ENCODE results near the gene CHIC2. TPM values are rescaled to one million over a fixed set of nuclear protein-coding genes. Genes with fewer than 3 reads are reported as not detected.
A peak's percentile ranks its signal among the peaks of the same experiment; 100 is the strongest.
"Not testable (repeated sequence)": the region's sequence is repeated elsewhere in the genome, so short reads cannot be mapped to it uniquely, and the experiment has no call there.

Gene CHIC2
- total RNA-seq (2022) (12.0 and 16.5 TPM in 2 replicates), Bru-seq, nascent RNA (percentile 81 among the genes with signal in this experiment), BruChase-seq, experiment 1, labeled RNA remaining after a 6-hour chase (percentile 62 among the genes with signal in this experiment), BruChase-seq, experiment 2, labeled RNA remaining after a 2-hour chase (percentile 65 among the genes with signal in this experiment)
- long read RNA-seq, transcript CHIC2-201 (6 exons, 1,194 nt): major isoform, 27 of 31 reads
- long read RNA-seq, partial matches to known transcripts: 1 of 31 reads
- long read RNA-seq, other reads (novel, unspliced or antisense): 2 of 31 reads

GRCh38 chr4:54064317-54065111 is at the start of gene CHIC2:
Gene CHIC2 (minus strand): TSS chr4:54064605. CDS start chr4:54064300, 305 bp downstream.
- peaks cover 31% of the 10 kb centered on the region for H3K4me1 Mint-ChIP-seq (ENCODE audit: low read depth, unreplicated experiment)
- CTCF ChIA-PET: no interaction called here
- intact Hi-C loops (cut with micrococcal nuclease; ENCODE audit: unreplicated experiment): loop anchor here (5.0 kb wide), 1 partner anchor 132 kb away; no protein-coding TSS in a partner anchor

GRCh38 chr4:54113206-54113605 is 48.8 kb upstream of the CHIC2 start:
- H3K4me1 Mint-ChIP-seq (ENCODE audit: low read depth, unreplicated experiment); H3K36me3 Mint-ChIP-seq (ENCODE audit: insufficient read depth, unreplicated experiment); BruUV-seq (replicated peaks); CTCF ChIA-PET; H3K4me3 Mint-ChIP-seq (ENCODE audit: low read depth, unreplicated experiment); H3K9me3 Mint-ChIP-seq (ENCODE audit: low read depth, unreplicated experiment); H3K27ac Mint-ChIP-seq (ENCODE audit: unreplicated experiment); intact Hi-C loops (cut with micrococcal nuclease; ENCODE audit: unreplicated experiment); DNase-seq: not testable (repeated sequence)
- peaks cover 10% of the 10 kb centered on the region for H3K27me3 Mint-ChIP-seq (ENCODE audit: unreplicated experiment)

More at GRCh38 chr4:54064317-54065111, at the start of gene CHIC2:
- no TSS peak for BruUV-seq (replicated peaks)
- Mint-ChIP-seq H3K36me3 (ENCODE audit: insufficient read depth, unreplicated experiment) (peaks cover 29% of the 10 kb centered on the region), H3K9me3 (ENCODE audit: low read depth, unreplicated experiment) (no peaks in the 10 kb centered on the region), H3K27ac (ENCODE audit: unreplicated experiment) (peak within 1 kb of the TSS; percentile 73), H3K27me3 (ENCODE audit: unreplicated experiment) (no peaks in the 10 kb centered on the region), H3K4me3 (ENCODE audit: low read depth, unreplicated experiment) (peak within 1 kb of the TSS; percentile 75)
- TF ChIP-seq, protein P1, sequence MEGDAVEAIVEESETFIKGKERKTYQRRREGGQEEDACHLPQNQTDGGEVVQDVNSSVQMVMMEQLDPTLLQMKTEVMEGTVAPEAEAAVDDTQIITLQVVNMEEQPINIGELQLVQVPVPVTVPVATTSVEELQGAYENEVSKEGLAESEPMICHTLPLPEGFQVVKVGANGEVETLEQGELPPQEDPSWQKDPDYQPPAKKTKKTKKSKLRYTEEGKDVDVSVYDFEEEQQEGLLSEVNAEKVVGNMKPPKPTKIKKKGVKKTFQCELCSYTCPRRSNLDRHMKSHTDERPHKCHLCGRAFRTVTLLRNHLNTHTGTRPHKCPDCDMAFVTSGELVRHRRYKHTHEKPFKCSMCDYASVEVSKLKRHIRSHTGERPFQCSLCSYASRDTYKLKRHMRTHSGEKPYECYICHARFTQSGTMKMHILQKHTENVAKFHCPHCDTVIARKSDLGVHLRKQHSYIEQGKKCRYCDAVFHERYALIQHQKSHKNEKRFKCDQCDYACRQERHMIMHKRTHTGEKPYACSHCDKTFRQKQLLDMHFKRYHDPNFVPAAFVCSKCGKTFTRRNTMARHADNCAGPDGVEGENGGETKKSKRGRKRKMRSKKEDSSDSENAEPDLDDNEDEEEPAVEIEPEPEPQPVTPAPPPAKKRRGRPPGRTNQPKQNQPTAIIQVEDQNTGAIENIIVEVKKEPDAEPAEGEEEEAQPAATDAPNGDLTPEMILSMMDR (IDR thresholded peaks at IDR 0.05; ENCODE audit: unreplicated experiment): no peak
- peak; percentile 93 for DNase-seq

DNA sequence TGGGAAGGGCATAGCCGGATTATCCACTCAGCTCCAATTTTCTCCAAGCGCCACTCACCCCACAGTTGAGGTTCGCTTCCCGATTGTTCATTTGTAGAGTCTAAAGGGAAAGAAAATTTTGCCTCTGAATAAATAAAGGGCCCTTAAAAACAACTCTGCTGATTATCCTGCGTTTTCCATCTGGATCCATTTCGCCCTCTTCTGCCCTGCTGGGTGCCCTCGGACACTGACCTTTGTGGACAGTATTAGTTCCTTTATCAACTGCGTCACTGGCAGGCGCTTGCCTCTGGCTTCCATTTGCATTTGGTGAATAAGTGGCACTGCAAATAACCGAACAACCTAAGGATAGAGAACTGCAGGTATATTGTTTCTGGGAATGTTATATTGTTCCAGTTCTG is 45.6 kb upstream of the CHIC2 start:
- no peak for DNase-seq
- peaks cover 41% of the 10 kb centered on the region for H3K27me3 Mint-ChIP-seq (ENCODE audit: unreplicated experiment)
- H3K36me3 Mint-ChIP-seq (ENCODE audit: insufficient read depth, unreplicated experiment): no peaks in the 10 kb centered on the region
- intact Hi-C loops (cut with micrococcal nuclease; ENCODE audit: unreplicated experiment): no loop called here
- CTCF ChIA-PET: no interaction called here
- H3K9me3 Mint-ChIP-seq (ENCODE audit: low read depth, unreplicated experiment): no peaks in the 10 kb centered on the region
- H3K27ac Mint-ChIP-seq (ENCODE audit: unreplicated experiment): no peak overlapping the region
- TF ChIP-seq, protein P1 (IDR thresholded peaks at IDR 0.05; ENCODE audit: unreplicated experiment): no peak
- H3K4me1 Mint-ChIP-seq (ENCODE audit: low read depth, unreplicated experiment): peaks cover 8% of the 10 kb centered on the region
- BruUV-seq (replicated peaks): no TSS peak
- H3K4me3 Mint-ChIP-seq (ENCODE audit: low read depth, unreplicated experiment): no peak overlapping the region

DNA sequence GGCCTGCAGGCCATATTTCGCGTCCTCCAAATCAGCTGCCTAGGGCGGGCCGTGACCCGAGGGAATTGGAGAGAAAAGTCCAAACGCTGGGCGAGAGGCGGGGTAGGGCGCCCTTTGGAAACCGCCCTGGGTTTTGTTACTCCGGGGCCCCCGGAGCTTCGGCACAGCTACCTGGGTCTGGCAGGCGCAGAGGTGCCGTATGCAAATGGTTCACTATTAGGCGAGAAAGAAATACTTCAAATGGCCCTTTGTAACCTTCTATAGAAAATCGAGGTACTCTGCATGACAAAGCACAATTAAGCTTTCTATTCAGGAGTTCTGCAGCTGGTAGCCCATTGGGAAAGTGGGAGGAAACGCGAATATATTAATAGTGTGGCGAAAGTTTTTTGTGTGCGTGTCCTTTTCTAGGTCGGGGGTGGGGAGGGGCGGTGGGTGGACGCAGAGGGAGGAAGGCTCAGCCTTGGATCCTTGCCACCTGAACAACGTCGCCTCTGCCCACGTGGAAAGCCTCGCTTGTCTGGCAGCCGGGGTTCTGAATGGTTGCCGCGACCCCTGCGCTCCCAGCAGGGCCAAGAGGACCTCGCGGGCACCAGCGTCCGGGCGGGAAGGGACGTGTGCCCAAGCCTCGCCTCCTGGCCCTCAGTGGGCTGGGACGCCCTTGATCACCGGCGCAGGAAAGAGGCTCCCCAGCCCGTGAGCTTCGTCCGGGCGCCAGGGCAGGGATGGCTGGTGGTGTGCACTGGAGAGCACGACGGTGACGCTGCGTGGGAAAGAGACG is 45.0 kb upstream of the CHIC2 start:
- DNase-seq: no peak
- intact Hi-C loops (cut with micrococcal nuclease; ENCODE audit: unreplicated experiment): no loop called here
- Mint-ChIP-seq H3K27ac (ENCODE audit: unreplicated experiment) (no peak overlapping the region), H3K4me1 (ENCODE audit: low read depth, unreplicated experiment) (peaks cover 8% of the 10 kb centered on the region), H3K9me3 (ENCODE audit: low read depth, unreplicated experiment) (no peaks in the 10 kb centered on the region), H3K4me3 (ENCODE audit: low read depth, unreplicated experiment) (no peak overlapping the region), H3K36me3 (ENCODE audit: insufficient read depth, unreplicated experiment) (no peaks in the 10 kb centered on the region), H3K27me3 (ENCODE audit: unreplicated experiment) (peaks cover 47% of the 10 kb centered on the region)
- TF ChIP-seq, protein P1 (IDR thresholded peaks at IDR 0.05; ENCODE audit: unreplicated experiment): no peak
- BruUV-seq (replicated peaks): no TSS peak
- CTCF ChIA-PET: interaction anchor here (0.6 kb wide), 1 partner anchor 739 kb away, joined by 3 read pairs; no protein-coding TSS in a partner anchor
